ENCODE measurements around the gene TALDO1.

The TALDO1 gene

GRCh38 chr11:796565-797295 lies 49.5 kb downstream of the TALDO1 start:
- TF ChIP-seq CEBPB (IDR thresholded peaks at IDR 0.05) = no peak
- no peak for TF ChIP-seq ZBTB7A (IDR thresholded peaks at IDR 0.05; ENCODE audit: low read depth)
- no peak for TF ChIP-seq RAD21 (IDR thresholded peaks at IDR 0.05; ENCODE audit: low read depth)
- TF ChIP-seq REST (IDR thresholded peaks at IDR 0.05; ENCODE audit: low read depth) = no peak
- TF ChIP-seq TAF1 (IDR thresholded peaks at IDR 0.05; ENCODE audit: low read depth) = no peak
- TF ChIP-seq EP300 (IDR thresholded peaks at IDR 0.05; ENCODE audit: borderline replicate concordance) = no peak
- no peak for TF ChIP-seq EGR1 (IDR thresholded peaks at IDR 0.05)
- TF ChIP-seq YY1 (IDR thresholded peaks at IDR 0.05; ENCODE audit: low read depth) = no peak
- TF ChIP-seq TCF12 (IDR thresholded peaks at IDR 0.05; ENCODE audit: low read depth) = no peak
- no peak for TF ChIP-seq USF1 (IDR thresholded peaks at IDR 0.05)
- no peak for TF ChIP-seq CREB1 (IDR thresholded peaks at IDR 0.05; ENCODE audit: low read depth)
- no peak for TF ChIP-seq MAX (IDR thresholded peaks at IDR 0.05)

GRCh38 chr11:797296-798092 lies 50.2 kb downstream of the TALDO1 start:
- TF ChIP-seq MAX (IDR thresholded peaks at IDR 0.05) = peak; percentile 82
- TF ChIP-seq TEAD4 (IDR thresholded peaks at IDR 0.05) = no peak
- peak; percentile 37; the same call in 1 of the 2 replicates for TF ChIP-seq EGR1 (IDR thresholded peaks at IDR 0.05)
- TF ChIP-seq ZBTB7A (IDR thresholded peaks at IDR 0.05; ENCODE audit: low read depth) = peak; percentile 35; the same call in 1 of the 2 replicates
- peak; percentile 39; the same call in 1 of the 2 replicates for TF ChIP-seq TAF1 (IDR thresholded peaks at IDR 0.05; ENCODE audit: low read depth)

- TF ChIP-seq TAF1 (IDR thresholded peaks at IDR 0.05; ENCODE audit: low read depth) = no peak; the same call in 1 of the 2 replicates
- TF ChIP-seq FOXM1 (IDR thresholded peaks at IDR 0.05; ENCODE audit: borderline replicate concordance, low read depth) = no peak
- 0 out of 2 replicates have a peak, but pooled peaks have one; percentile 1 for TF ChIP-seq EGR1 (IDR thresholded peaks at IDR 0.05)
- peak; percentile 99 for TF ChIP-seq ZBTB7A (IDR thresholded peaks at IDR 0.05; ENCODE audit: low read depth)
- TF ChIP-seq YY1 (IDR thresholded peaks at IDR 0.05; ENCODE audit: low read depth) = no peak
- no peak for TF ChIP-seq NFIC (IDR thresholded peaks at IDR 0.05)
- no peak for TF ChIP-seq CEBPB (IDR thresholded peaks at IDR 0.05)
- TF ChIP-seq RAD21 (IDR thresholded peaks at IDR 0.05; ENCODE audit: low read depth) = peak; percentile 52; the same call in 1 of the 2 replicates
- peak; percentile 9; the same call in 1 of the 2 replicates for TF ChIP-seq MAX (IDR thresholded peaks at IDR 0.05)
- TF ChIP-seq TEAD4 (IDR thresholded peaks at IDR 0.05) = peak; percentile 1; the same call in 1 of the 2 replicates
- no peak for TF ChIP-seq REST (IDR thresholded peaks at IDR 0.05; ENCODE audit: low read depth)
These were observed 50.9 kb downstream of the TALDO1 start, which contains the start of gene SLC25A22 for GRCh38 chr11:798093-798713. TSS of gene SLC25A22 (minus strand) at chr11:798281. CDS start at chr11:795006, 3,275 bp downstream.

GRCh38 chr11:799641-800316 lies 52.5 kb downstream of the TALDO1 start:
- TF ChIP-seq TCF12 (IDR thresholded peaks at IDR 0.05; ENCODE audit: low read depth) (no peak), FOXM1 (IDR thresholded peaks at IDR 0.05; ENCODE audit: borderline replicate concordance, low read depth) (no peak), TAF1 (IDR thresholded peaks at IDR 0.05; ENCODE audit: low read depth) (no peak), USF1 (IDR thresholded peaks at IDR 0.05) (no peak), EGR1 (IDR thresholded peaks at IDR 0.05) (no peak), CEBPB (IDR thresholded peaks at IDR 0.05) (no peak), YY1 (IDR thresholded peaks at IDR 0.05; ENCODE audit: low read depth) (no peak), RAD21 (IDR thresholded peaks at IDR 0.05; ENCODE audit: low read depth) (no peak), MAX (IDR thresholded peaks at IDR 0.05) (no peak), TEAD4 (IDR thresholded peaks at IDR 0.05) (no peak)

All from Ishikawa (cell line).